Panc1 (cell line): ENCODE measurements around the gene ARMC2. TPM values are rescaled to one million over a fixed set of nuclear protein-coding genes. Genes with fewer than 3 reads are reported as not detected.

Experiments
- ATAC-seq: fragments of 200-7000 bp; cut with Tn5 transposase; 2 replicates; pipeline ENCODE4 v1.9.1; 2020; ENCODE audit warnings: mild to moderate bottlenecking, moderate library complexity
- BruUV-seq: library from RNA; stranded (reverse); fragments of 400-500 nt; replicated peaks from 2 replicates; lab custom pipeline; 2021; lab: Mats Ljungman, UMichigan
- CTCF ChIA-PET: fragments of 300-600 bp; sonication (Branson Sonifier 250); formaldehyde crosslinking; loops from one replicate; lab custom pipeline; 2022; ENCODE audit warnings: antibody characterized with exemption; lab: Charles Lee
- POLR2A ChIA-PET: fragments of 300-600 bp; sonication (Branson Sonifier 250); formaldehyde crosslinking; loops from one replicate; lab custom pipeline; 2022; ENCODE audit warnings: antibody characterized with exemption; lab: Charles Lee
- DNase-seq: peaks from one replicate; pipeline ENCODE4 v3.0.0-alpha.2; 2010; ENCODE audit warnings: low read depth, low spot score
- H3K27ac ChIP-seq: 2 replicates; pipeline ENCODE4 v1.5.1; 2011; ENCODE audit warnings: mild to moderate bottlenecking, low read length, inconsistent platforms
- H3K27me3 ChIP-seq: fragments of 200-500 bp; sonication (Bioruptor generic); 2 replicates; pipeline ENCODE4 v1.6.0; 2014; ENCODE audit warnings: low read length, inconsistent platforms; ENCODE audit not compliant: control insufficient read depth, insufficient read depth
- H3K36me3 ChIP-seq: fragments of 200-500 bp; sonication (Bioruptor generic); 2 replicates; pipeline ENCODE4 v1.5.1; 2014; ENCODE audit warnings: inconsistent platforms, mild to moderate bottlenecking, low read length, moderate library complexity; ENCODE audit not compliant: control insufficient read depth, insufficient read depth
- H3K4me1 ChIP-seq: 2 replicates; pipeline ENCODE4 v1.5.1; 2011; ENCODE audit warnings: inconsistent platforms, mild to moderate bottlenecking, low read length, moderate library complexity; ENCODE audit not compliant: control insufficient read depth, insufficient read depth
- H3K4me3 ChIP-seq, 2 experiments: 2 replicates each; pipeline ENCODE4 v1.5.1; 2011 to 2012; ENCODE audit warnings: low read depth in 2 of 2, low read length in 2 of 2, mild to moderate bottlenecking in 2 of 2, inconsistent platforms in 1 of 2, moderate library complexity in 1 of 2
- H3K9me3 ChIP-seq: fragments of 200-500 bp; sonication (Bioruptor generic); 2 replicates; pipeline ENCODE4 v1.5.1; 2014; ENCODE audit warnings: low read depth, mild to moderate bottlenecking, inconsistent platforms, low read length, moderate library complexity; ENCODE audit not compliant: control insufficient read depth, insufficient read depth
- POLR2AphosphoS5 ChIP-seq: IDR thresholded peaks from 2 replicates; pipeline ENCODE4 v1.6.1; 2012; ENCODE audit warnings: mild to moderate bottlenecking, low read depth, low read length, moderate library complexity
- SIN3A ChIP-seq: IDR thresholded peaks from 2 replicates; pipeline ENCODE4 v1.6.1; 2012; ENCODE audit warnings: low read depth, mild to moderate bottlenecking, low read length, moderate library complexity, borderline replicate concordance; ENCODE audit not compliant: insufficient read depth
- TCF7L2 ChIP-seq: IDR thresholded peaks from 2 replicates; pipeline ENCODE4 v1.6.1; 2011; ENCODE audit warnings: mild to moderate bottlenecking, low read depth, low read length, inconsistent platforms
- in situ Hi-C: cut with HindIII; loops from 2 replicates; pipeline ENCODE4 v1.10.0; 2016; ENCODE audit warnings: low sequenced_read_pairs, low pct_unique_long_range_greater_than_20kb
- intact Hi-C: fragments of 100-400 bp; cut with micrococcal nuclease; formaldehyde crosslinking; loops from one replicate; pipeline ENCODE4 v1.10.0; 2022; ENCODE audit not compliant: unreplicated experiment
- total RNA-seq: library from RNA; stranded (reverse); gene quantifications from one replicate; pipeline ENCODE4 v1.2.1, GENCODE V29; 2021; ENCODE audit not compliant: unreplicated experiment
- TF ChIP-seq, protein P1 (sequence below): fragments of 450-650 bp; IDR thresholded peaks from 2 replicates; pipeline ENCODE4 v1.5.1; 2017; ENCODE audit warnings: mild to moderate bottlenecking
- TF ChIP-seq, protein P2 (sequence below), 2 experiments: IDR thresholded peaks; 2 replicates each; pipeline ENCODE4 v1.6.1; 2011 to 2012; ENCODE audit warnings: low read depth in 2 of 2, control low read depth in 1 of 2, low read length in 1 of 2, mild to moderate bottlenecking in 1 of 2, moderate library complexity in 1 of 2; ENCODE audit not compliant: insufficient read depth in 1 of 2

Gene ARMC2
- total RNA-seq, 1 experiment from 2014 or later, result 9.3 TPM

DNA sequence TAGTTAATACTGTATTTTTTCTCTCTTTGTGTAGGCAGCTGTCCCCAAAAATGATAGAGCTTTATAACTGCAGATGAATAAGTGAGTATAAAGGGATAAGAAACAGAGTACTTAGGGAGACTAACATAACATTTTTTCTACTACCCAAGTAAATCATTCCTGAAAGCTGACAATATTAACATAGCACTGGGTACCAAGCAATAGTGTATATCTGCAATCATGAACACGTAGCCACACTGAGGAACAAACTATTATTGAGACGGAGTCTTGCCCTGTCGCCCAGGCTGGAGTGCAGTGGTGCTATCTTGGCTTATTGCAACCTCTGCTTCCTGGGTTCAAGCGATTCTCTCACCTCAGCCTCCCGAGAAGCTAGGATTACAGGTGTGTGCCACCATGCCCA lies 140.5 kb downstream of the ARMC2 start:
- BruUV-seq, result no TSS peak
- DNase-seq, result no peak
- CTCF ChIA-PET, result interaction anchor here (0.6 to 0.9 kb wide), 2 partner anchors 68 to 96 kb away, joined by 3 read pairs; no protein-coding TSS in a partner anchor
- in situ Hi-C loops, result no loop called here
- H3K4me3 ChIP-seq, result no peak overlapping the region
- H3K36me3 ChIP-seq, result no peaks in the 10 kb centered on the region
- H3K27ac ChIP-seq, result no peak overlapping the region
- no peaks in the 10 kb centered on the region for H3K4me1 ChIP-seq
- POLR2A ChIA-PET, result no interaction called here
- ATAC-seq, result no peak
- no peaks in the 10 kb centered on the region for H3K27me3 ChIP-seq
- TF ChIP-seq, protein P1, sequence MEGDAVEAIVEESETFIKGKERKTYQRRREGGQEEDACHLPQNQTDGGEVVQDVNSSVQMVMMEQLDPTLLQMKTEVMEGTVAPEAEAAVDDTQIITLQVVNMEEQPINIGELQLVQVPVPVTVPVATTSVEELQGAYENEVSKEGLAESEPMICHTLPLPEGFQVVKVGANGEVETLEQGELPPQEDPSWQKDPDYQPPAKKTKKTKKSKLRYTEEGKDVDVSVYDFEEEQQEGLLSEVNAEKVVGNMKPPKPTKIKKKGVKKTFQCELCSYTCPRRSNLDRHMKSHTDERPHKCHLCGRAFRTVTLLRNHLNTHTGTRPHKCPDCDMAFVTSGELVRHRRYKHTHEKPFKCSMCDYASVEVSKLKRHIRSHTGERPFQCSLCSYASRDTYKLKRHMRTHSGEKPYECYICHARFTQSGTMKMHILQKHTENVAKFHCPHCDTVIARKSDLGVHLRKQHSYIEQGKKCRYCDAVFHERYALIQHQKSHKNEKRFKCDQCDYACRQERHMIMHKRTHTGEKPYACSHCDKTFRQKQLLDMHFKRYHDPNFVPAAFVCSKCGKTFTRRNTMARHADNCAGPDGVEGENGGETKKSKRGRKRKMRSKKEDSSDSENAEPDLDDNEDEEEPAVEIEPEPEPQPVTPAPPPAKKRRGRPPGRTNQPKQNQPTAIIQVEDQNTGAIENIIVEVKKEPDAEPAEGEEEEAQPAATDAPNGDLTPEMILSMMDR, result no peak
- TF ChIP-seq TCF7L2 (no peak), POLR2AphosphoS5 (no peak), SIN3A (no peak)
- TF ChIP-seq, protein P2, sequence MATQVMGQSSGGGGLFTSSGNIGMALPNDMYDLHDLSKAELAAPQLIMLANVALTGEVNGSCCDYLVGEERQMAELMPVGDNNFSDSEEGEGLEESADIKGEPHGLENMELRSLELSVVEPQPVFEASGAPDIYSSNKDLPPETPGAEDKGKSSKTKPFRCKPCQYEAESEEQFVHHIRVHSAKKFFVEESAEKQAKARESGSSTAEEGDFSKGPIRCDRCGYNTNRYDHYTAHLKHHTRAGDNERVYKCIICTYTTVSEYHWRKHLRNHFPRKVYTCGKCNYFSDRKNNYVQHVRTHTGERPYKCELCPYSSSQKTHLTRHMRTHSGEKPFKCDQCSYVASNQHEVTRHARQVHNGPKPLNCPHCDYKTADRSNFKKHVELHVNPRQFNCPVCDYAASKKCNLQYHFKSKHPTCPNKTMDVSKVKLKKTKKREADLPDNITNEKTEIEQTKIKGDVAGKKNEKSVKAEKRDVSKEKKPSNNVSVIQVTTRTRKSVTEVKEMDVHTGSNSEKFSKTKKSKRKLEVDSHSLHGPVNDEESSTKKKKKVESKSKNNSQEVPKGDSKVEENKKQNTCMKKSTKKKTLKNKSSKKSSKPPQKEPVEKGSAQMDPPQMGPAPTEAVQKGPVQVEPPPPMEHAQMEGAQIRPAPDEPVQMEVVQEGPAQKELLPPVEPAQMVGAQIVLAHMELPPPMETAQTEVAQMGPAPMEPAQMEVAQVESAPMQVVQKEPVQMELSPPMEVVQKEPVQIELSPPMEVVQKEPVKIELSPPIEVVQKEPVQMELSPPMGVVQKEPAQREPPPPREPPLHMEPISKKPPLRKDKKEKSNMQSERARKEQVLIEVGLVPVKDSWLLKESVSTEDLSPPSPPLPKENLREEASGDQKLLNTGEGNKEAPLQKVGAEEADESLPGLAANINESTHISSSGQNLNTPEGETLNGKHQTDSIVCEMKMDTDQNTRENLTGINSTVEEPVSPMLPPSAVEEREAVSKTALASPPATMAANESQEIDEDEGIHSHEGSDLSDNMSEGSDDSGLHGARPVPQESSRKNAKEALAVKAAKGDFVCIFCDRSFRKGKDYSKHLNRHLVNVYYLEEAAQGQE (IDR thresholded peaks at IDR 0.05; ENCODE audit: insufficient read depth in 1 of 2, low read depth in 2 of 2, low read length in 1 of 2), result no peak
- intact Hi-C loops, result no loop called here
- H3K9me3 ChIP-seq, result no peaks in the 10 kb centered on the region

DNA sequence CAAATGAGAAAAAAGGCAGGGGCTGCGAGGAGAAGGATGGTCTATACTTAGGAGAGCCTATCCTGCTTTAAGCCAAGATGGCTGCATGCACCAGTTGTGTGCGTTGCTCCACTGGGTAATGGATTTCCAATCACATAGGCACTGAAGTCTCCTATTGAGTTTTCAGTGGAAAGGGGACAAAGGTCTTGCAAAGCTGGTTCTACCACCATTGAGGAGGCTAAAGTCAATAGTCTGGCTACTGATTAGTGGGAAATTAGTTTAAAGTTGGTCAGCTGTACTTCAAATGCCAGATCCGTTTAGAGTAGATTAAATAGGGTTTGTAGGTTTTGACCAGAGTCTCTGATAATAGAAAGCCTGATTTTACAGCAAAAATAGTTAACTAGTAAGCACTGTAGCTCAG lies 141.5 kb downstream of the ARMC2 start:
- in situ Hi-C loops (no loop called here), intact Hi-C loops (no loop called here)

More for the DNA sequence above, 141.5 kb downstream of the ARMC2 start:
- Histone ChIP-seq H3K27me3 (no peaks in the 10 kb centered on the region), H3K27ac (no peak overlapping the region), H3K4me1 (no peaks in the 10 kb centered on the region), H3K36me3 (no peaks in the 10 kb centered on the region), H3K4me3 (no peak overlapping the region), H3K9me3 (no peaks in the 10 kb centered on the region)
- no peak for ATAC-seq
- DNase-seq, result no peak
- CTCF ChIA-PET, result no interaction called here
- POLR2A ChIA-PET, result no interaction called here
- BruUV-seq, result no TSS peak
- TF ChIP-seq, protein P1, result no peak
- TF ChIP-seq TCF7L2, result no peak
- TF ChIP-seq SIN3A, result no peak
- TF ChIP-seq, protein P2 (IDR thresholded peaks at IDR 0.05; ENCODE audit: insufficient read depth in 1 of 2, low read depth in 2 of 2, low read length in 1 of 2), result no peak
- no peak for TF ChIP-seq POLR2AphosphoS5
